Activated naive CD4-positive, alpha-beta T cell treated with Interleukin-2 at 50 U/mL for 16 hours (primary cell): ENCODE measurements around the gene TNFRSF6B.
A peak's percentile ranks its signal among the peaks of the same experiment; 100 is the strongest.

Experiments
- DNase-seq: peaks from one replicate; pipeline ENCODE4 v3.0.0-alpha.2; 2020

The TNFRSF6B gene

DNA sequence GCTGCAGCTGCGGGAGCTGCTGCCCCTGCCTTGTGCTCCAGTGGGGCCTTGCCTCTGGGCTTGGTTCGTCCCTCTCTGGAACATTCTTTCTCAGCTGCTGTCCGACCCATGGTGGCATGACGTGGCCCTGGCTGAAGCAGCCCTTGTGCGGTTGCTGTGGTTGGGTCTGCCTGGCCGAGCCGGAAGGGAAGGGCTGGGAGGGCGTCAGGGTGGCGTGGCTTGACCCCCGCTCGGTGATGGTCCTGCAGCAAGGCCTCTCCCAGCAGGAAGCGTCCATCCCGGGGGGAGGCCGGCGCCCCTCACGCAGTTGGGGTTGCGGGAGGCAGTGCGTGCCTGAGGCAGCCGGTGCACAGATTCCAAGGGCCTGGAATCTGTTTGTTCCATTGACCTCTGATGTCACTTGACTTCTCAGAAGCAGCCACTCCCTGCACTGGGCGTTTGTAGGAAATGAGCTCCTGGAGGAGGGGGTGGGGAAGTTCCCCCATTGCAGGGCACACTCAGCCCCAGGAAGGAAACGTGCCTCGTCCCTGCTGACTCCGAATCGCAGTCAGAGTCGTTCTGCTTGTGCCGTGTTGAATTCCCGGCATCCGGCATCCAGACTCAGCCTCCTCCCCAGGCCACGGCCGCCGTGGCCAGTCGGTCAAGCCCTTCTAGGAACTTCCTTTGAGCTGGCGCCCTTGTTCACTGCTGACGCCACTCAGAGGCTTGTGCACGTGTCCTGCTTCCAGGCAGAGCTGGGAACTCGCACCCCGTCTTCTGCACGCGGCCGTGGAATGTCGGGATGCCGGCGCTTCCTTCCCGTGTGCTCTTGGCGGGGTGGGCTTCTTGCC, 9.7 kb upstream of the TNFRSF6B start:
- DNase-seq = peak; percentile 60

DNA sequence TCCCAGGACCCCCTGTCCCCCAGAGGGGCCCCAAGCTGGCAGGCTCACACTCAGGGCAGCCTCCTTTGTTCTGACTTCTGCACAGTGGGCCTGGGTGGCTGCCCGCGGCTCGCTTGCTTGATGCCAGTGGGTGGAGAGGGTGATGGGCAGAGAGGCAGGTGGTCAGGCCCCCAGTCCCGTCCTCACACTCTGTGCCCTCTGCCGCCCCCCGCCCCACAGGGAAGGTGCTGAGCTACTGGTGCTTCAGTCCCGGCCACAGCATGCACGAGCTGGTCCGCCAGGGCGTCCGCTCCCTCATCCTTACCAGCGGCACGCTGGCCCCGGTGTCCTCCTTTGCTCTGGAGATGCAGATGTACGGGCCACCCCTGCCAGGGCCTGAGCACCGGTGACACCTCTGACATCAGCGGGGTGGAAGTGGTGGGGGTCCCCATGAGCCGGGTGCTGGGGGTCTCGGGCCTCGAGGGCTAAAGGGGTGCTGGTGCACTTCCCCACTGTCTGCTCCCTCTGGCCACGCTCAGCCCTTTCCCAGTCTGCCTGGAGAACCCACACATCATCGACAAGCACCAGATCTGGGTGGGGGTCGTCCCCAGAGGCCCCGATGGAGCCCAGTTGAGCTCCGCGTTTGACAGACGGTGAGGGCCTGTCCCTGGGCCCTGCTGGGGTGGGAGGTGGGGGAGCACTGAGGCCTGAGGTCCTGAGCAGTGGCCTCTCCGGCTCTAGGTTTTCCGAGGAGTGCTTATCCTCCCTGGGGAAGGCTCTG, 8.9 kb upstream of the TNFRSF6B start:
- DNase-seq = no peak

DNA sequence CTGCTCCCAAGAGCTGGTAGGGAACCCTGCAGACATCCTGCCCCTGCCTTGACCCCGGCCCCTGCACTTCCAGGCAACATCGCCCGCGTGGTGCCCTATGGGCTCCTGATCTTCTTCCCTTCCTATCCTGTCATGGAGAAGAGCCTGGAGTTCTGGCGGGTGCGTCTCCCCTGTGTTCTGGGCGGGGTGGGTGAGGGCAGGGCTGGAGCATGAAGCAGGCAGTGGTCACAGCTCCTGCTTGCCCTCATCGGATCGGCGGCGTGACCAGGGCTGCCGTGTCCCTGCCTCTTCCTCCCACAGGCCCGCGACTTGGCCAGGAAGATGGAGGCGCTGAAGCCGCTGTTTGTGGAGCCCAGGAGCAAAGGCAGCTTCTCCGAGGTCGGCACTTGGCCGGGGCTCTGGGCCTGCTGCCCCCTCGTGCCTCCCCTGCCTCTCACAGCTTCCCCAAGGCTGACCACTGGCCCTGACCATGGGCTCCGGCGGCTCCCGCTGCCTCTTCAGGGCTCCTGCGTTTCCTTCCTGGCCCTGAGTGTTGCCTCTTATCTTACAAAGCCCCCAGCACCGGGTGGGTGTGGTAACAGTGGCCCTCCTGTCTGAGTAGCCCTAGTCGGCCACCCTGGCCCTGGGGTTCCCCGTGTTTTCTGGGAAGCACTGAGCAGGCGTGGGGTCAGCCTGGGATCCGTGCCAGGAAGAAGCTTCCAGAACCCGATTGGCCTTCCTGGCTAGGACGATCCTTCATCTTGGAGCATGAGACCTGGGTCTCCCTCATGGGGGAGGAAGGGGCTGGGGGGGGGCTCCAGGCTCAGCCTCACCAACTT, 8.0 kb upstream of the TNFRSF6B start:
- no peak for DNase-seq

DNA sequence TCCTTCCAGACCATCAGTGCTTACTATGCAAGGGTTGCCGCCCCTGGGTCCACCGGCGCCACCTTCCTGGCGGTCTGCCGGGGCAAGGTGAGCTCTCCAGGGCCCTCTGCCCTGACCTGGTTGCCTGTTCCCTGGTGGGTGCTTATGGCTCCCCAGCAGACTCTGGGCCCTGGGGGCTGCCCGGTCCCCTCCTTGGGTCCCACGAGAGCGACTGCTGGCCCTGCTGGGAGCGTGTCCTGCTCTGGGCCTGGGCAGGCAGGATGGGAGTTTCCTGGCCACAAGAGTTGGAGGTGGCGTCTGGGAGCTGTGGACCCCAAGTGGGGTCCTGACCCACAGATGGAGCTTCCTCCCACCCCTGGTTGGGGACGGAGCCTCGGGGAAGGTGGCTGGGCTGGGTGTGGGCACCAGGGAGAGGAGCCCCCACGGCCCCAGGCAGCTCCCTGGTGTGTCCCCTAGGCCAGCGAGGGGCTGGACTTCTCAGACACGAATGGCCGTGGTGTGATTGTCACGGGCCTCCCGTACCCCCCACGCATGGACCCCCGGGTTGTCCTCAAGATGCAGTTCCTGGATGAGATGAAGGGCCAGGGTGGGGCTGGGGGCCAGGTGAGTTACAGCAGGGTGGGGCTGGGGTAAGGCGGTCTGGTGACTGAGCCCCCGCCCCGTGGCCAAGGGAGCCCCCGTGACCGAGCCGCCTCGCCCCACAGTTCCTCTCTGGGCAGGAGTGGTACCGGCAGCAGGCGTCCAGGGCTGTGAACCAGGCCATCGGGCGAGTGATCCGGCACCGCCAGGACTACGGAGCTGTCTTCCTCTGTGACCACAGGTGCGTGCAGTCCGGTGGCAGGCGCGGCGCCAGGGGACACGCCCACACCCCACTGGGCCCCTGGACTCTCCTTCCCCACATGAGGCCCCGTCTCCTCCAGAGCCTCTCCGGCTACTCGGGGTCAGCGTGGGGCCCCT, 7.1 kb upstream of the TNFRSF6B start:
- DNase-seq = no peak

DNA sequence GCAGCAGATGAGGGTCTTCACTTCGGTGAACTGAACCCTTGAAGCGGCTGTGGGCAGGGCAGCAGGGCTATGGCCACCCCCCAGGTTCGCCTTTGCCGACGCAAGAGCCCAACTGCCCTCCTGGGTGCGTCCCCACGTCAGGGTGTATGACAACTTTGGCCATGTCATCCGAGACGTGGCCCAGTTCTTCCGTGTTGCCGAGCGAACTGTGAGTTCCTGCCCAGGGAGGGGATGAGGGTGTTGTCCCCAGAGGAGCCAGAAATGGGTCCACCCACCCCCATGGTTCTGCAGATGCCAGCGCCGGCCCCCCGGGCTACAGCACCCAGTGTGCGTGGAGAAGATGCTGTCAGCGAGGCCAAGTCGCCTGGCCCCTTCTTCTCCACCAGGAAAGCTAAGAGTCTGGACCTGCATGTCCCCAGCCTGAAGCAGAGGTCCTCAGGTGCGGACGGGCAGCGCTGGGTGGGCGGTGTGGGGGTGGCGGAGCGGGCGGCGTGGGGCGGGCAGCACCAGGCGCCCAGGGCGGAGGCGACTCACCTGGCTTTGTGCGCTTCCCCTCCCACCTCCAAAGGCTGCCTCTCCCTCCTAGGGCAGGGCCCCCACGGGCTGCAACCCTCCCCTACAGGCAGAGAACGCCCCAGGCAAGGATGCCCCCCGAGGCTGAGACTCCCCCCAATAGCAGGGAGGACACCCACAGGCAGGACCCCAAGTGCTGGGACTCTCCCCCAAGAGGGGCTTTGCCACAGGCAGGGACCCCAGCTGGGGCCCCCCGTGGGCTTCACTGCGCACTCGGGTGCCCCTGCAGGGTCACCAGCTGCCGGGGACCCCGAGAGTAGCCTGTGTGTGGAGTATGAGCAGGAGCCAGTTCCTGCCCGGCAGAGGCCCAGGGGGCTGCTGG, 6.2 kb upstream of the TNFRSF6B start:
- no peak for DNase-seq

DNA sequence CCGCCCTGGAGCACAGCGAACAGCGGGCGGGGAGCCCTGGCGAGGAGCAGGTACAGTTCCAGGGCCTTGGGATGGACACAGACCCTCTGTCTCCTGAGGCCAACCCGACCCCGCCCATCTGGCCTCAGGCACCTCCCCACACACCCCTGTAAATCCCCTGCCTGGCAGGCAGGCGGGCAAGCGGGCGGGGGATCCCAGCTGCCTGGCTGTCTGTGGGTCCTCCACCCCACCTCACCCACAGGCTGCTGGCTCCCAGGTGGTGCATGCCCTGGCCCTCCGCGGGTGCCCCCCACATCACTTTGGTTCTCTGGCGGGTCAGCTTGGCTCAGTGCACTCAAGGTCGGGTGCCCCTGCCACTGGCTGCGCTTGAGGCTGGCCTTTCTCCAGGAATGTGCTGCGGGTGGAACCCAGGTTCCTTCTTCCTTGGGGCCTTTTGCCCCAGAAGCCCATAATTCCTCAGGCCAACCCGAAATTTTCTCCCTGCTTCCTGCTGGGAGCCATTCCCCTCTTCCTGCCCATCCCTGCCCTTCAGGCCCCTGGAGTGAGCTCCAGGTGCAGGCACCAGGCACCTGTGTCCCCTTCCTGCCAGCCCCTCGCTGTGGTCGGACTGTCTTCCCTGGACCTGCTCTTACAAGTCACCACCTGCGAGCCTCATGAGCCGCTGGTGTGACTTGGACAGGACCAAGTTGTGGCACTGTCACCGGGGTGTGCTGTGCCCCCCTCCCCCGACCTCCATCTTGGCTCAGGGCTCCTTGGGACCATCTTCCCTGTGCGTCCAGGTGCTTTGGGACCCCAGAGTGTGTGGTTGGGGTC, 5.3 kb upstream of the TNFRSF6B start:
- DNase-seq = no peak

DNA sequence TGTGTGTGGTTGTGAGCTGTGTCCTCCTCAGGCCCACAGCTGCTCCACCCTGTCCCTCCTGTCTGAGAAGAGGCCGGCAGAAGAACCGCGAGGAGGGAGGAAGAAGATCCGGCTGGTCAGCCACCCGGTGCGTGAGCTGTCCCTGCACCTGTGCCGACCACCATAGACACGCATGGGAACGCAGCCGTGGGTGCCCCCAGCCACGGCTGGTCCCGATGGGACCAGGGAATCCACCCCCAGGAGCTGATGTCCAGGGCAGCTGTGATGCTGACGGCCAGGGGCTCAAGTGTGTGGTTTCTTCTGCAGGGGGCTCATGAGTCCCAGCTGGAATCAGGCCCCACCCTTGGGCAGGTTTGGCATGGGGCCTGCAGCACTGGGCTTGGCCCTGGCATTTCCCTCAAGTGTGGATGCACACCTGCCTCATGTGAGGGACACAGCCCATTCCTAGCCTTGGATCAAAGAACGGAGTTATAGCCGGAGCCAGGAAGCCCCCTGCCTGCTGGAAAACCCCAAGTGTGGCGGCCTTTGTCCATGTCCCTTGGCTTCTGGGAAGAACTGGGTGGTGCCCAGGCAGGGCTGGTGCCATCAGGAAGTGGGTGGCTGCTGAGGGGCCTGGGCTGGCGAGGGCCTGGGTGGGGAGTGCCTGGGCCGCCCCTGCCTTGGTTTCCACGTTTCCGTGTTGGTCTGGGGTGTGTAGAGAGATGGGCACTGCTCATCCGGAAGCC, 4.6 kb upstream of the TNFRSF6B start:
- DNase-seq = no peak

DNA sequence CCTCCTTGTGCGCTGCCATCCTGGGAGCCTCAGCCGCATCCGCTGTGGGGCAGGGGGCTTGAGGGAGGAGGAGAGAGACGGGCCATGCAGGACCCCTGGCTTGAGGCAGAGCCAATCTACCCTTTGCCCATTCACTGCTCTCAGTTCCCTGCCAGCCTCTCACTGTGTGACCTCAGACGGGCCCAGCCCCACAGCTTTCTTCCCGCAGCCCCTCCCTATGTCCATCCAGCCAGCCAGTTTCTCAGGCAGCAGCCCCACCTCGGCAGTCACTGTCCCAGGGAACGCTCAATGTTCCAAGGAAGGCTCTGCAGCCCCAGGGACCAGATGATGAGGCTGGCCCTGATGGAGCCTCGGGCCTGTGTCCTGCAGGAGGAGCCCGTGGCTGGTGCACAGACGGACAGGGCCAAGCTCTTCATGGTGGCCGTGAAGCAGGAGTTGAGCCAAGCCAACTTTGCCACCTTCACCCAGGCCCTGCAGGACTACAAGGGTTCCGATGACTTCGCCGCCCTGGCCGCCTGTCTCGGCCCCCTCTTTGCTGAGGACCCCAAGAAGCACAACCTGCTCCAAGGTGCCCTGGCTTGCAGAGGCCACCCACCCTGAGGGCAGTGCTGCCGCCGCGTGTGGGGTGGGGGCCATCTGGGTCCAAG, 3.9 kb upstream of the TNFRSF6B start:
- no peak for DNase-seq

DNA sequence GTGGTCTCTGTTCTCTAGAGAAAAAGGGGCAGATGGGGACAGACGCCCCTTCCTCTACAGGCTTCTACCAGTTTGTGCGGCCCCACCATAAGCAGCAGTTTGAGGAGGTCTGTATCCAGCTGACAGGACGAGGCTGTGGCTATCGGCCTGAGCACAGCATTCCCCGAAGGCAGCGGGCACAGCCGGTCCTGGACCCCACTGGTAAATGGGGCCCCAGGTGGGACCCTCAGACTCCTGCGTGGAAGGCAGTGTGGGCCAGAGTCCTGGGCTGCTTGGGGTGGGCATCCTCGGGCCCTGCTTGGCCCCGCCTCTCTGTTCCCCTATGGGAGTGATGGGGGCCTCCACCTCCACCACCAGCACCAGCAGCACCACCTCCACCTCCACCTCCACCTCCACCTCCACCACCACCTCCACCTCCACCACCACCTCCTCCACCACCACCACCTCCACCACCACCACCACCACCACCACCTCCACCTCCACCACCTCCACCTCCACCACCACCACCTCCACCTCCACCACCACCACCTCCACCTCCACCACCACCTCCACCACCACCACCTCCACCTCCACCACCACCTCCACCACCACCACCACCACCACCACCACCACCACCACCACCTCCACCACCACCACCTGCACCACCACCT, 3.2 kb upstream of the TNFRSF6B start:
- no peak for DNase-seq

DNA sequence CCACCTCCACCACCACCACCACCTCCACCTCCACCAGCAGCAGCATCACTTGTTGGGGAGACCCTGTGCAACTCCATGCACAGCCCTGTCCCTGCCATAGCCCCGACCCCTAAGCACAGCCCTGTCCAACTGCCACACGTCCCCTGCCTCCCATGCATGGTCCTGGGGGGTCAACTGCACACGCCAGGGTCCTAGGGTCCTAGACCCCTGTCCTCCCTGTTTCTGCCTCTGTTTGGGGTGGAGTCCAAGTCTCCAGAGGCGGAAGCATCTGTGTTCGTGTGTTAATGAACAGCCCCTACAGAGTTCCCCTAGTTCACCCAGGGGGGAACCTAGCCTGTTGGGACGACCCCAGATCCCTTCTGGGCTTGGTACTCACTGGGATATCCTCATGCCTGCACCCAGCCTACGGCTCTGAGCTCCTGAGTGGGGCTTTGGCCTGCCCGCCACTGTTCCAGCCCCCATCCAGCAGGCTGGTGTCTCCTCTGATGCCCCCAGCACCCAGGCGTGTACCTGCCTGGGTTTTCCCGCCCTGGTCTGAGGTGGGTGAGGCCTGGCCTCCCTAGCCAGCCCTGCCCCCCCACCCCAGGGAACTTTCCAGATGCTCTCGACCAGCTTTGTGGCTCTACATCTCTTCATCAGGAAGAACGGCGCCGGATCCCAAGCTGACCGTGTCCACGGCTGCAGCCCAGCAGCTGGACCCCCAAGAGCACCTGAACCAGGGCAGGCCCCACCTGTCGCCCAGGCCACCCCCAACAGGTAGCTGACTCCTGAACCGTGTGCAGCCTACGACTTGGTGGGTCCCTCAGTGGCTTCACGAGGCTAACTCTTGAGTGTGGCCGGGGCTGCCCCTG, 2.5 kb upstream of the TNFRSF6B start:
- no peak for DNase-seq

DNA sequence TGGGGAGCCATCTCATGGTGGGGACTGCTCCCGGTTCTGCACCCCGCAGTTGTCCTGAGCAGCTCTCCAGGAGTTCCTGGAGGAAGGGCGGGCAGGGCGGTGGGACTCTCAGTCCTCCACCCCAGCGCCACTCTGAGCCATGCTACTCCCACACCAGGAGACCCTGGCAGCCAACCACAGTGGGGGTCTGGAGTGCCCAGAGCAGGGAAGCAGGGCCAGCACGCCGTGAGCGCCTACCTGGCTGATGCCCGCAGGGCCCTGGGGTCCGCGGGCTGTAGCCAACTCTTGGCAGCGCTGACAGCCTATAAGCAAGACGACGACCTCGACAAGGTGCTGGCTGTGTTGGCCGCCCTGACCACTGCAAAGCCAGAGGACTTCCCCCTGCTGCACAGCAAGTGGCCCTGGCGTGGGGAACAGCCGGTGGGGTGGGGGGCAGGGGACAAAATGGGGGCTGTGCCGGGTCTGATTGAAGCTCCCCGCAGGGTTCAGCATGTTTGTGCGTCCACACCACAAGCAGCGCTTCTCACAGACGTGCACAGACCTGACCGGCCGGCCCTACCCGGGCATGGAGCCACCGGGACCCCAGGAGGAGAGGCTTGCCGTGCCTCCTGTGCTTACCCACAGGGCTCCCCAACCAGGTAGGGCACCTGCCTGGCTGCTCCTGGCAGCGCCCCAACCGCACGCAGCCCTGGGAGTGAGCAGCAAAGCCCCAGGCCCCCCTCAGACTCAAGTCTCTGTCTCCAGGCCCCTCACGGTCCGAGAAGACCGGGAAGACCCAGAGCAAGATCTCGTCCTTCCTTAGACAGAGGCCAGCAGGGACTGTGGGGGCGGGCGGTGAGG, 1.6 kb upstream of the TNFRSF6B start:
- no peak for DNase-seq

DNA sequence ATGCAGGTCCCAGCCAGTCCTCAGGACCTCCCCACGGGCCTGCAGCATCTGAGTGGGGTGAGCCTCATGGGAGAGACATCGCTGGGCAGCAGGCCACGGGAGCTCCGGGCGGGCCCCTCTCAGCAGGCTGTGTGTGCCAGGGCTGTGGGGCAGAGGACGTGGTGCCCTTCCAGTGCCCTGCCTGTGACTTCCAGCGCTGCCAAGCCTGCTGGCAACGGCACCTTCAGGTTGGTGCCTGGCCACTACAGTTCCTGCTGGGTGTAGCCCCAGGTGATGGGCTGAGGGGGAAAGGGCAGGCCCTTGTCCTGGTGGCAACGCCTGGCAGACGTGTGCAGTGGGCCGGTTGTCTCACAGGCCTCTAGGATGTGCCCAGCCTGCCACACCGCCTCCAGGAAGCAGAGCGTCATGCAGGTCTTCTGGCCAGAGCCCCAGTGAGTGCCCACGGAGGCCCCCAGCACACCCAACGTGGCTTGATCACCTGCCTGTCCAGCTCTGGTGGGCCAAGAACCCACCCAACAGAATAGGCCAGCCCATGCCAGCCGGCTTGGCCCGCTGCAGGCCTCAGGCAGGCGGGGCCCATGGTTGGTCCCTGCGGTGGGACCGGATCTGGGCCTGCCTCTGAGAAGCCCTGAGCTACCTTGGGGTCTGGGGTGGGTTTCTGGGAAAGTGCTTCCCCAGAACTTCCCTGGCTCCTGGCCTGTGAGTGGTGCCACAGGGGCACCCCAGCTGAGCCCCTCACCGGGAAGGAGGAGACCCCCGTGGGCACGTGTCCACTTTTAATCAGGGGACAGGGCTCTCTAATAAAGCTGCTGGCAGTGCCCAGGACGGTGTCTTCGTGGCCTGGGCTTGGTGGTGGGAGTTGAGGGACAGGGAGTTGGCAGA, 787 bp upstream of the TNFRSF6B start:
- DNase-seq = no peak

DNA sequence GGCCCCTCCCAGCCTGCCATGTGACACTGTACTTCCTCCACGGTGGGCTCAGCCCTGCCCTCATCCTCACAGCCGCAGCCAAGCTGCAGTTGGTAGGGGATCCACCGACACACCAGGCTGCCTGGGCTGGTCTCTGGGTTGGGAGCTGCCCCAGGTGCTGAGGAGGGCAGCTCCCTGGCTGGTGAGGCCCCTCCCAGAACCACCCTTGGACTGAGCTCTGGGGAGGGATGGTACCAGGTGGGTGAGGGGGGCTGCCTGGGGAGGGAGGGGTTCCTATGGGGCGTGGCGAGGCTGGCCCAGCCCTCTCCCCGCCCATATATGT, 185 bp upstream of the TNFRSF6B start:
- DNase-seq = peak; percentile 17

DNA sequence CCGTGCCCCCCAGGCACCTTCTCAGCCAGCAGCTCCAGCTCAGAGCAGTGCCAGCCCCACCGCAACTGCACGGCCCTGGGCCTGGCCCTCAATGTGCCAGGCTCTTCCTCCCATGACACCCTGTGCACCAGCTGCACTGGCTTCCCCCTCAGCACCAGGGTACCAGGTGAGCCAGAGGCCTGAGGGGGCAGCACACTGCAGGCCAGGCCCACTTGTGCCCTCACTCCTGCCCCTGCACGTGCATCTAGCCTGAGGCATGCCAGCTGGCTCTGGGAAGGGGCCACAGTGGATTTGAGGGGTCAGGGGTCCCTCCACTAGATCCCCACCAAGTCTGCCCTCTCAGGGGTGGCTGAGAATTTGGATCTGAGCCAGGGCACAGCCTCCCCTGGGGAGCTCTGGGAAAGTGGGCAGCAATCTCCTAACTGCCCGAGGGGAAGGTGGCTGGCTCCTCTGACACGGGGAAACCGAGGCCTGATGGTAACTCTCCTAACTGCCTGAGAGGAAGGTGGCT, 960 bp downstream of the TNFRSF6B start:
- DNase-seq = no peak

DNA sequence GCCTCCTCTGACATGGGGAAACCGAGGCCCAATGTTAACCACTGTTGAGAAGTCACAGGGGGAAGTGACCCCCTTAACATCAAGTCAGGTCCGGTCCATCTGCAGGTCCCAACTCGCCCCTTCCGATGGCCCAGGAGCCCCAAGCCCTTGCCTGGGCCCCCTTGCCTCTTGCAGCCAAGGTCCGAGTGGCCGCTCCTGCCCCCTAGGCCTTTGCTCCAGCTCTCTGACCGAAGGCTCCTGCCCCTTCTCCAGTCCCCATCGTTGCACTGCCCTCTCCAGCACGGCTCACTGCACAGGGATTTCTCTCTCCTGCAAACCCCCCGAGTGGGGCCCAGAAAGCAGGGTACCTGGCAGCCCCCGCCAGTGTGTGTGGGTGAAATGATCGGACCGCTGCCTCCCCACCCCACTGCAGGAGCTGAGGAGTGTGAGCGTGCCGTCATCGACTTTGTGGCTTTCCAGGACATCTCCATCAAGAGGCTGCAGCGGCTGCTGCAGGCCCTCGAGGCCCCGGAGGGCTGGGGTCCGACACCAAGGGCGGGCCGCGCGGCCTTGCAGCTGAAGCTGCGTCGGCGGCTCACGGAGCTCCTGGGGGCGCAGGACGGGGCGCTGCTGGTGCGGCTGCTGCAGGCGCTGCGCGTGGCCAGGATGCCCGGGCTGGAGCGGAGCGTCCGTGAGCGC, 1.6 kb downstream of the TNFRSF6B start:
- DNase-seq = no peak
